Ishikawa (cell line): ENCODE measurements around the gene DUS1L.

Experiments
- CEBPB ChIP-seq: IDR thresholded peaks from 2 replicates; pipeline ENCODE4 v1.6.1; 2012
- CREB1 ChIP-seq: IDR thresholded peaks from 2 replicates; pipeline ENCODE4 v1.6.1; 2012; ENCODE audit warnings: low read depth
- EP300 ChIP-seq: IDR thresholded peaks from 2 replicates; pipeline ENCODE4 v1.6.1; 2012; ENCODE audit warnings: borderline replicate concordance
- FOXM1 ChIP-seq: IDR thresholded peaks from 2 replicates; pipeline ENCODE4 v1.6.1; 2012; ENCODE audit warnings: low read depth, borderline replicate concordance
- MAX ChIP-seq: IDR thresholded peaks from 2 replicates; pipeline ENCODE4 v1.6.1; 2012
- NFIC ChIP-seq: IDR thresholded peaks from 2 replicates; pipeline ENCODE4 v1.6.1; 2012
- RAD21 ChIP-seq: IDR thresholded peaks from 2 replicates; pipeline ENCODE4 v1.6.1; 2012; ENCODE audit warnings: low read depth
- REST ChIP-seq: IDR thresholded peaks from 2 replicates; pipeline ENCODE4 v1.6.1; 2012; ENCODE audit warnings: low read depth, mild to moderate bottlenecking
- TAF1 ChIP-seq: IDR thresholded peaks from 2 replicates; pipeline ENCODE4 v1.6.1; 2012; ENCODE audit warnings: low read depth, mild to moderate bottlenecking
- TCF12 ChIP-seq: IDR thresholded peaks from 2 replicates; pipeline ENCODE4 v1.6.1; 2012; ENCODE audit warnings: low read depth
- TEAD4 ChIP-seq: IDR thresholded peaks from 2 replicates; pipeline ENCODE4 v1.6.1; 2012
- YY1 ChIP-seq: IDR thresholded peaks from 2 replicates; pipeline ENCODE4 v1.6.1; 2012; ENCODE audit warnings: low read depth
- TF ChIP-seq, protein P1 (sequence below): IDR thresholded peaks from 2 replicates; pipeline ENCODE4 v1.6.1; 2012

DNA sequence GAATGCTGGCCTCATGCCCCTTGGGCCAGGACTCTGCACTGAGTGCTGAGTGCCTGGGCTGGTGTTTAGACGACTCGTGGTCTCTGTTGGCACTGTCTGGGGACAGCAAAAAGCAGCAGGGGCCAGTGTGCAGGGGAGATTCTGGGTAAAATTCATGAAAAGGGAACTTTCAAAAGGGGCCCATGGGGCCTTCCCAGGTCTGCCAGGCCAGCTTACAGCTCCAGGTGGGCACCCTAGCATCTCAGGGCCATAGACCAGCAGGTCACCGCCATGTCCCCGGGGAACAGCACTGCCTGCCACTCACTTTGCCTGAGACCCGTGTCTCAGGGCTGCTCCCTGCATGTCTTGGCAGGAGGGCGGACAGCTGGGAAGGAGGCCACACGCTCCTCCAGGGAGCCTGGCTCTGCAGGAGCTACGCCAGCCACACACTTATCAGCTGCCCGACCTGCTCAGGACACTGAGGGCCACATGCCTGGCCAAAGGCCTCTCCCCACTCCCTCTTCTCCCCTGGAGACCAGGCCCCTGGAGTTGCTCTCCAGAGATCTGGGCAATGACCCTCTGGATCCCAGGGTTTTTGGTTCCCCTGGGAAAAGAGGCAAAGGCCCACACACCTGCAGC is 41.2 kb upstream of the DUS1L start:
- TF ChIP-seq EP300: no peak
- no peak for TF ChIP-seq YY1
- TF ChIP-seq RAD21: no peak
- no peak for TF ChIP-seq CREB1
- TF ChIP-seq MAX: no peak
- no peak for TF ChIP-seq TCF12
- TF ChIP-seq FOXM1: no peak
- no peak for TF ChIP-seq TEAD4
- TF ChIP-seq TAF1: no peak
- TF ChIP-seq, protein P1, sequence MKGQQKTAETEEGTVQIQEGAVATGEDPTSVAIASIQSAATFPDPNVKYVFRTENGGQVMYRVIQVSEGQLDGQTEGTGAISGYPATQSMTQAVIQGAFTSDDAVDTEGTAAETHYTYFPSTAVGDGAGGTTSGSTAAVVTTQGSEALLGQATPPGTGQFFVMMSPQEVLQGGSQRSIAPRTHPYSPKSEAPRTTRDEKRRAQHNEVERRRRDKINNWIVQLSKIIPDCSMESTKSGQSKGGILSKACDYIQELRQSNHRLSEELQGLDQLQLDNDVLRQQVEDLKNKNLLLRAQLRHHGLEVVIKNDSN: no peak
- no peak for TF ChIP-seq CEBPB
- TF ChIP-seq REST: no peak
- no peak for TF ChIP-seq NFIC
